ENCODE measurements around the gene SERTAD3.

SERTAD3 gene

DNA sequence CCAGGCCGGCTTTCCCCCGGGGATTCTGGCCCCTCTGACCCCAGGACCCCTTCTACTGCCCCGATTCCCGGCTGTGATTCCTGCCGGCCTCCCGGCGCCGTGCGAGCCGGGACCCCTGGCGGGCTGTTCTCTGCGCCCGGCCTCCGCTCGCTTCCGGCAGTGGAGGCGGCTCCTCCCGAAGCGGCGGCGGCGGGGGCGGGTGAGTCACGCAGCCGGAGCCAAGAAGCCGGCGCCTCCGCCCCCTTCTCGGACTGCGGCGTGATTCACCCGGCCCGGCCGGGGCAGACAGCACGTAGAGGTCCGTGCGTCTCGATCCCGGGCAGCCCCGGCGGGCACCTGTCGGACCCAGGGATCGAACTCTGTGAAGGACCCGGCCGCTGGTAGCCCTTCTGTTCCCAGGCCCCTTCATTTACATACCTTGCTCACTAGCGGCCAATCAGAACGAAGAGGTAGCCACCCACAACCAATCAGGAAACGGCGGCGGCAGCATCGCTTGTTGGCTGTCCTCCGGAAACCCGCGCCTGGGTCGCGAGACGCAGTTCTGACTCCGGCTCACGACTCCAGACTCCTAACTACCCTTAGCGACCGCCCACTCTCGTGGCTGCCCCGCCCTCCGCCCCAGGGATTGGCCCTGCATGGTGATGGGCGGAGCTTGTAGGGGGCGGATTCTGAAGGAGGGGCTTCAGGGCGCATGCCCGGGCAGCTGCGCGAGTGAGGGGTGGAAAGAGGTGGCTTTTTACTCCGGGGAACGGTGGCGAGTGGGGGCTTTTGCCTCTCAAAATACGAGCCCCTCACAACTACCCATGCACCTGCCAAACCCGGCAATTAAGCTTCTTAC lies 18.5 kb downstream of the SERTAD3 start, which contains the start of gene SERTAD1:
Gene SERTAD1 (minus strand): TSS at position 543 of the 838 bp plus-strand sequence. CDS start 2,446 bp downstream, outside the sequence.
- peak; percentile 100 for DNase-seq (ENCODE audit: low read depth in 2 of 2, low spot score in 1 of 2)

DNA sequence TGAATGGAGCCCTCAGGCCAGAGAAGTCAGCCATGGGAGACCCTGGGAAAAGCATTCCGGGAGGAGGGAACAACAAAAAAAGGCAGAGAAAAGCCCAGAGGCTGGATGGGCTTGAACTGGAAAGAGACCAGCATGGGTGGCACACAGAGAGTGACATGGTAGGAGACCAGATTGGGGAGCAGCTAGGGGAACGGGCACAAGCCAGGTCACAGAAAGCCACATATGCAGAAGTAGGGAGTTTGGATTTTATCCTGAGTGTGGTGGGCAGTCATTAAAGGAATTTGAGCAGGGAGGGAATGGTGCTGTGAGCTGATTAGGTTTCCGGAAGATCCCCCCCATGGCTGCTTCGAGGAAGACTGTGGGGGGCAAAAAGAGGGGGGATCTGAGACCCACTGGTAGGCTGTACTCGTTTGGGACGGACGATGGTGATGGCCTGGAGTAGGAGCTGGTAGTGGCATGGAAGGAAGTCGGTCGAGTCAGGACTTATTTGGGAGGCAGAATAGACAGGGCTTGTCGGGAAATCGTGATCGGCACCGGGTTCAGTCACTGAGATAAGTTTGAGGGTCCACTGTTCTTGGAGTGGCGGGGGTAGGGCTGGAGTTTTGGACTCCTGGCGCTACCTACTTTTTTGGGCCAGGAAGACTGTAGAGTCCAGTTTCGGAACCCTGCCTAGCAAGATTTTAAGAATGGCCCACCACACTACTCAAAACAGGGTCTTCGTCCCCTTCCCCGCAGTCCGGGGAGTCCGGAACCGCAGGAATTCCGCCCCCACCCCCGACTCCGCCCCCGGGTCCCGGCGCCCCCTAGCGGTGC lies 19.3 kb downstream of the SERTAD3 start:
- no peak for DNase-seq (ENCODE audit: low read depth in 2 of 2, low spot score in 1 of 2)

DNA sequence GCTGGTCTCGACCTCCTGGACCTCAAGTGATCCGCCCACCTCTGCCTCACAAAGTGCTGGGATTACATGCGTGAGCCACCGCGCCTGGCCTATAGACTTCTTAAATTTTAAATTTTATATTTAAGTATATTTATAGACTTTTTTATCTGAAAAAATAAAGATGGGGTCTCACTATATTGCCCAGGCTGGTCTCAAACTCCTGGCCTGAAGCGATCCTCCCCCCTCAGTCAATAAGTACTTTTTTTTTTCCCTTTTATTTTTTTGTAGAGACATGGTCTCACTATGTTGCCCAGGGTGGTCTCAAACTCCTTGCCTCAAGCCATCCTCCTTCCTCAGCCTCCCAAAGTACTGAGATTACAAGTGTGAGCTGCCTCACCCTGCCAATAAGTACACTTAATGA lies 20.2 kb downstream of the SERTAD3 start:
- DNase-seq (ENCODE audit: low read depth in 2 of 2, low spot score in 1 of 2): no peak

DNA sequence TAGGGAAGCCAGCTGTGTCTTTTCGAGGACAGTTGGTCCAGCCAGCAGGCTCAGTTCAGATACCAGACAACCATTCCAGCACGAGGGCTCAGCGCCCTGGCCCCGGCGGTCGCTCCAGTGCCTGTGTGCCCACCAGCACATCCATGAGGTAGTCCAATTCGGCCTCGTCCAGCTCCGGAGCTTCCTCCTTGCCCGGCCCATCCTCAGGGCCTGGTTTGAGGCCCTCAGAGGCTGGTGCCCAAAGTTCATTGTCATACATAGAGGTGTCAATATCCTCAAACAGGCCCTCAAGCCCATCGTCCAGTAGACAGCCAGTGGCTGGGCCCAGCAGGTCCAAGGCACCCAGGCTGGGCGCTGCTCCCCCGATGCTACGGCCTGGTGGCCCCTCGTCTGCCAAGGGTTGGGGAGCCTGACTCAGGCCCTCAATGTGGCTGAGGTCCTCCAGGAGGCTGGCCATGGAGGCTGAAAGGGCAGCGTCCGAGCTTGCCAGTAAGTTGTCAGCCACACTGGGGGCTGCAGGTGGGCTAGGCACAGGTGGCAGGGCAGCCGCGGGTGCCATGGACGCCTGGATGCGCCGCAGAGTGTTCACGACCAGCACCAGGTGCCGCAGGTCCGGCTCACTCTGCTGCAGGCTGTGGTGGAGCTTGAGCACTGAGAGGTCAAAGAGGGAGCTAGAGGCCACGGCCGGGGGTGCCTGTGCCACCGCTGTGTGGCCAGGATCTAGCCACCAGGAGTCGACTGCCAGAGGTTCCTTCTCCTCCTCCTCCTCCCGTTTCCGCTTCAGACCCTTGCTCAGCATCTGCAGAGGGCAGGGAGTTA lies 21.2 kb downstream of the SERTAD3 start:
- no peak for DNase-seq (ENCODE audit: low read depth in 2 of 2, low spot score in 1 of 2)

DNA sequence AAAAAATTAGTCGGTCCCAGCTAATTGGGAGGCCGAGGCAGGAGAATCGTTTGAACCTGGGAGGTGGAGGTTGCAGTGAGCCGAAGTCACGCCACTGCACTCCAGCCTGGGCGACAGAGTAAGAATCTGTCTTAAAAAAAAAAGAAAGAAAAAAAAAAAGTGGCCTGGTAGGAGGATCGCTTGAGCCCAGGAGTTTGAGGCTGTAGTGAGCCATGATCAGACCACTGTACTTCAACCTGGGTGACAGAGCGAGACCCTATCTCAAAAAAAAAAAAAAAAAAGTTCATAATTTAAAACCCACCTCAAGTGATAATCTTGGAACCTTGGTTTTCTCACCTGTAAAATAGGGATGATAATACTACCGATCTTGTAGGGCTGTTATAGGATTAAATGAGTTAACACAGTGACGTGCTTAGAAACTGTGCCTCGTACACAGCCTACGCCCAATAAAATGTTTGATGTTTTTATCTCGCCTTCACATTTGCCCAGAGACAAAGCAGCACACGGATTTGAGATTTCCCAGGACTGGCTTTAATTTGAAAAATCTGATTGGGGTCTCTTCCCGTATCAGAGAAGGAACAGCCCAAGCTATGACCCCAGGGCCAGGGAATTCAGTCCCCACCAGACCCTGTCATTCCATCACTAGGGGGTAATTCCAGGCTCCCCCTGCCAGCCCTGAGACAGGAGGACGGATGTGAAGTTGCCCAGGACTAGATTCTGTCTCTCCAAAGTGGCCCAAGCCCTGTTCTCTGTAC lies 22.0 kb downstream of the SERTAD3 start:
- no peak for DNase-seq (ENCODE audit: low read depth in 2 of 2, low spot score in 1 of 2)

DNA sequence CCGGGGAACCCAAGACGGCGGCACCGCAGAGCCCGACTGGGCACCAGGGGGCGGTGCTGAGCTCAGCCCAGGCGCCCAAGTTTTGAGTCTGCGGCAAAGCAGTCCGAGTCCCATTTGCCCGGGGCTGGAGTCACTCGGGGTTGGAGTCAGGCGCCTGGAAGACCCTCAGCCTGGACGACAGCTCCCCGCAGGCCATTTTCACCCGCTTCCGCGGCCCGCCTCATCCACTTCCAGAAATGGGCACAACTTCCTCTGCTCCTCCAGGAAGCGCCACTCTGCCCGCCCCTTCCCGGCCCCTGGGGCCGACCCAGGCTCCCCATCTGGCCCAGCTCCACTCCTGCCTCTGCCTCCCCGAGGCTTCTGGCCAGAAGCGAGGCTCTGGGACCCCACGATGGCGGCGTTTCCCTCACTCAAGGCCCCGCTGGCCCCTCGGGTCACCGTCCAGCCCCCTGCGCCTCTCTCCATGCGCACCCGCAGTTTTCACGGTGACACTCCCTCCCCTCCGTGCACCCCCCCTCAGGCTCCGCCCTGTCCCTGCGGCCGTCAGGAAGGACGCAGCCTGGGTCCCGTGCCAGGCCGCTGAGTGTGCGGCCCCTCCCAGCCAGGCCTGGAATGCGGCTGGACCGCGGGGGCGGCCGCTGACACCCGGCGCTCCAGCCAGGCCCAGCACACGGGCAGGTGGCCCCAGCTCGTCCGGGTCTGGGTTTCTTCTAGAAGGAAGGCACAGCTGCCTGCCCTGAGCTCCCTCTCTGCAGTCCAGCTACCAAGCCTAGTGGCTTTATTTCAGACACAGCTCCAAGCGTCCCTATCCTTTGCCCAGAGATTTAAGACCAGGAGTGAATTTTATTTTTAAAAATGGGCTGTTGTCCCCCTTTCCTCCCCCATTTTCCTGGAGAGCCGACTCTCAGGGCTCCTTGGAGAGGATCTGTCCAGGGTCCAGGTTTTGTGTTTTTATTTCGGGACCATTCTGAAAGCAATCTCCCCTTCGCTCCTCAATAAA lies 23.1 kb downstream of the SERTAD3 start:
- peak; percentile 30 to 40 for DNase-seq (ENCODE audit: low read depth in 2 of 2, low spot score in 1 of 2)

DNA sequence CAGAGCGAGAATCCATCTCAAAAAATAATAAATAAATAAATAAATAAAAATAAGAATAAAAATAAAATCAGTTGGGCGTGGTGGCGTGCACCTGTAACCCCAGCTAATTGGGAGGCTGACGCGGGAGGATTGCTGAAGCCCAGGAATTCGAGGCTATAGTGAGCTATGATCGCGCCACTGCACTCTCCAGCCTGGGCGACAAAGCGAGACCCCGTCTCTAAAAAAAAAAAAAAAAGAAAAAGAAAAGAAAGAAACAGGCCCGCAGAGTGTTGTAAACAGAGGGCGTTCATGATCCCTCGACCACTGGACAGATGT lies 23.7 kb downstream of the SERTAD3 start:
- DNase-seq (ENCODE audit: low read depth in 2 of 2, low spot score in 1 of 2): no peak

DNA sequence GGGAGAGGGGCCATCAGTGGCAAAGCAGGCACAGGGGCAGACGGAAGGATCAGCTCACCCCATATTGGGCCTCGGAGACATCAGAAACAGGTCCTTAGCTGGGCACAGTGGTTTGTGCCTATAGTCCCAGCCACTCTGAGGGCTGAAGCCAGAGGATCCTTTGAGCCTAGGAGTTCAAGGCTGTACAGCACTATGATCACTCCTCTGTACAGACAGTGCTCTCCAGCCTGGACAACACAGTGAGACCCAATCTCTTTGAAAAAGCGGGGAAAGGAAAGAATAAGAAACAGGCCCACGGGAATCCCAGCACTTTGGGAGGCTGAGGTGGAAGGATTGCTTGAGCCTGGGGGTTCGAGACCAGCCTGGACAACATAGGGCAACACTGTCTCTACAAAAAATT lies 24.4 kb downstream of the SERTAD3 start:
- no peak for DNase-seq (ENCODE audit: low read depth in 2 of 2, low spot score in 1 of 2)

DNA sequence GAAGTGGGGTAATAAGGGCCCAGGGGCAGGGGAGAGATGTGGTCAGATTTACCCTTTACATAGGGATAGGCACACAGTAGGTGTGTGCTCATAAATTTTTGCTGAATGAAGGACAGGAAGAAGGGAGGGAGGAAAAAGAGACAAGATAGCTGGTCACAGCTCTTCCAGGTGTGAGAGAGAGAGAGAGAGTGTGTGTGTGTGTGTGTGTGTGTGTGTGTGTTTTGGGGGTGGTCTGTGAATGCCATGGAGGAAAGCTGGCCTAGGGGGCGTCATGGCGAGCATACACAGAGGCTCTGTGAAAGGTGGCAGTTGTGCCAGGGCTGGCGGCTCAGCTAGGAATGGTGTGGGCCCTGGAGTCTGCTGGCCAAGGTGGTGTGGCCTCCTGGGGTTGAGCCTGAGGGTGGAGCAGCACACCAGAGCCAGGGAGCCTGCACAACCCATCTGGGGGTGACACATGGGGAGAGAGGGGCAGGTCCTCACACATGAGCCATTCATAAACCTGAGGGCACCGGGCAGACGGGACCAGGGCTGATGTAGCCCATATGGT lies 25.0 kb downstream of the SERTAD3 start:
- no peak for DNase-seq (ENCODE audit: low read depth in 2 of 2, low spot score in 1 of 2)

DNA sequence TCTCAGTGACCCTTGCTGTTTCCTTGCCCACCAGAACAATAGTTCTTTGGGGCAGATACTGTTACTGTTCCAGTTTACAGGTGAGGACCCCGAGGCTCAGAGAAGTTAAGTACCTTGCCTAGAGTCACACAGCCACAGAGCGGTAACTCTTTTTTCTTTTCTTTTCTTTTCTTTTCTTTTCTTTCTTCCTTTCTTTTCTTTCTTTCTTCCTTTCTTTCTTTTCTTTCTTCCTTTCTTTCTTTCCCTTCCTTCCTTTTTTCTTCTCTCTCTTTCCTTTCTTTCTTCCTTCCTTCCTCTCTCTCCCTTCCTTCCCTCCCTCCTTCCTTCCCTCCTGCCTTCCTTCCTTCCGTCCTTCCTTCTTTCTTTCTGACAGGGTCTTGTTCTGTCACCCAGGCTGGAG lies 26.1 kb downstream of the SERTAD3 start:
- no peak for DNase-seq (ENCODE audit: low read depth in 2 of 2, low spot score in 1 of 2)

DNA sequence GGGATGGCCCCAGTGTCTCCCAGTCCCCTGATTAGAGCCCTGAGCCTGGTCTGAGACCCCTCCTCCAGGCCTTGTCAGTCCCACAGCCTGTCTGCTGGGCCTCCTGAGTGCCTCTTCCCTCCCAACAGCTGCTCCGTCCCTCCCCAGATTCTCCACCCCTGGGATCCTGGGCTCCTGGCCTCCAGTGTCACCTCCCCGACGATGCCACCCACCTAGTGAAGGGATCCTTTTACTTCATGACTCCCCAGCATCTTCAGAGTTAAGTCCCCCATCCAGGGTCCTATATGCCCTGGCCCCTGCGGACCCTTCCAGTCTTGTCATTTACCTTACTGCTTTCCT lies 26.5 kb downstream of the SERTAD3 start:
- DNase-seq (ENCODE audit: low read depth in 2 of 2, low spot score in 1 of 2): no peak

DNA sequence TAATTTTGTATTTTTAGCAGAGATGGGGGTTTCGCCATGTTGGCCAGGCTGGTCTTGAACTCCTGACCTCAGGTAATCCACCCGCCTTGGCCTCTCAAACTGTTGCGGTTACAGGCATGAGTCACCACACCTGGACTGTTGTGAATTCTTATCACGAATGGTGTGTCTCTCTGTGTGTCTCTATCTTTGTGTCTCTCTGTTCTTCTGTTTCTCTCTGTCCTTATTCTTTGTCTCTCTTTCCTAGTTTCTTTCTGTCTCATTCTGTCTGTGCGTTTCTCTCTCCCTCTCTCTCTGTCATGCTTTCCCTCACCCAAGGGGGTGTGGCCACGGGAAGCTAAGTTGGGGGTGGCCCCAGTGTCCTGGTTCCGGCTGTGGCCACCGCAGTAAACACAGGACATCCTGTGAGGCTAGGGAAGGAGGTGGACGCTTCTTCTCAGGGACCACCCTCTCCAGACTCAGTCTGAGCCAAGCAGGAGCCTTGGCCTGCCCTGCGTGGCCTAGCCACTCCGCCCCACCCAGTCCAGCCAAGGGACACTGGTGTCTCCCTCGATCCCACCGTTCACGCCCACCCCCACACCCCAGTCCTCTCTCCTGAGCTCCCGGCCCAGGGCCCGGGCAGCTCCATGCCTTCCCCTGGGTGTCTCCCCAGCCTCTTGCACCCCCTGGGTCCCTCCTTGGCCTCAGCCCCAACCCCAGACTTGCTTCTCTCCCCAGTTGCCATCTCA lies 27.1 kb downstream of the SERTAD3 start:
- DNase-seq (ENCODE audit: low read depth in 2 of 2, low spot score in 1 of 2): no peak

DNA sequence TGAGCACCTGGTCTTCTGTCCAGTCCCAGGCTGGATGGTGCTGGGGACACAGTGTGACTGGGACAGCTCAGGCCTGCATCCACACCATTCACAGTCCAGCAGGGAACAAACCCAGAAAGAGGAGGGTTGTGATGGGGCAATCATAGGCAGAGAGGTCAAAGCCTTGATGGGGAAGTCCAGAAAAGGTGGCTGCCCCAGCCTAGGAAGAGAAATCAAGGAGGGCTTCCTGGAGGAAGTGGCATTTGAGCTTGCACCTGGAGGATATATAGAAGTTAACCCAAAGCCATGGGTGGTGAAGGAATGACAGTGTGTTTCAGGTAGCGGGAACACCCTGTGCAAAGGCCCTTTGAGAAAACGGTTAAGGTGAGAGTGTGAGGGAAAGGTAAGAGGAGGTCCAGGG lies 28.4 kb downstream of the SERTAD3 start:
- no peak for DNase-seq (ENCODE audit: low read depth in 2 of 2, low spot score in 1 of 2)

DNA sequence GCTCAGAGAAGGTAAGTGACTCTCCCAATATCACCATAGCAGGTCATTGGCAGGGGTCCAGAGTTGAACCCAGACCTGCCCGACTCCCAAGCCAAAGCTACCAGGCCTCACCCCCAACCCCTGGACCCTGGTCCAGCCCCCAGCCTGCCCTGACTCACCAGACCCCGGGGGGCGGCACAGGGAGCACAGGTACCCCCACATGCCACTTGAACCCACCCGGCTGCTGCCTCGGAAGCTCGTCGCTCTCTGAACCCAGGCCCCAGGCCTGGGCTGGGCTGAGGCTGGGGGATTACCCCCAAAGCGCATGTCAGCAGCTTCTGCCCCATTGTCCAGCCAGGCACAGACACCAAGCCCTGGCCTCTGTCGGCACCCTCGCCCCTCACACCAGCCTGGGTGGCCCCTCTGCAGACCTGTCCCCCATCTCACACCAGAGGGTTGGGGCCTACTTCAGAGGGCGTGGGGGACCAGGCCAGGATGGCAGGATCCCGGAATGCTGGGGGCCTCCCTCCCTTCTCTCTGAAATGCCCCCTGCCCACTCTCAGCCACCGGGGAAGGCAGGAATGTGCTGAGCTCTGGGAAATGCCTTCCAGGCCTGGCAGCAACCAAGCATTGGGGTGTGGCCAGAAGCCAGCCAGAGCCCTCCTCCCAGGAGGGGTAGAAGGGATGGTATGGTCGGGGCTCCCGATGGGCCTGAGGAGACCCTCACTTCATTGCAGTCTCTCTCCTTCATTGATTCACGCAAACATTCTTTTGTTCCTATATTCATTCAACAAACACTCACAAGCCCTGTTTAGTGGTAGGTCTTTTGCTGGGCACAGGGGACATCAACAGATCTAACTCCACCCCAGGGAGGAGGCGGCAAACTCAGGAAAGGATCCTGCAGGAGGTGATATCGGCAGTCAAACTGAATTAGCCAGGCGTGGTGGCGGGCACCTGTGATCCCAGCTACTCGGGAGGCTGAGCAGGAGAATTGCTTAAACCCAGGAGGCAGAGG lies 29.3 kb downstream of the SERTAD3 start:
- DNase-seq (ENCODE audit: low read depth in 2 of 2, low spot score in 1 of 2): no peak

DNA sequence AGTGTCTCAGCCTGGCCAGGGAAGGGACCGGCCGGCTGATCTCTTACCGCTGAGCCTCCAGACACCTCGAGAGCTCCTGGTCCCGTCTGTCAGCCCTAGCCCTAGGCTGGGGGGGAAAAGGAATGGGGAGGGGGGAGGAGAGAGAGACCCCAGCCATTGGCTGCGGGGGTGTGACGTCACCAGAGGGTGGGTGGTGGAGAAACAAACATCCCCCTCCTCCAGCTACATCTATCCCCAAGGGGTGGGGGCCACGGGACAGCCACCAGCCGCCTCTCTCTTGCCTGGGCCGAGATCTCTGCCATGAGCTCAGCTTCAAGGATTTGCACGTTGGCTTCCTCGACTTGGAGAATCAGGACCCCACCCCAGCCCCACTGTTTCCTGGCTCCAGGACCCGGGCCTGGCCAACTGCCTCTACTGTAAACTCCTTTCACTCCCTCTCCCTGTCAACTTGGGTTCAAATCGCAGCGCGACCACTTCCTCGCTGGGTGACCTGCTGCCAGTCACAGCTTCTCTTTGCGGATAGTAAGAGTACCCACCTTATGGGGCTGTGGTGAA lies 30.8 kb downstream of the SERTAD3 start, which contains the start of gene PRX:
Gene PRX (minus strand): TSS at position 88 of the 555 bp plus-strand sequence. CDS start 5,446 bp downstream, outside the sequence.
- no peak for DNase-seq (ENCODE audit: low read depth in 2 of 2, low spot score in 1 of 2)

DNA sequence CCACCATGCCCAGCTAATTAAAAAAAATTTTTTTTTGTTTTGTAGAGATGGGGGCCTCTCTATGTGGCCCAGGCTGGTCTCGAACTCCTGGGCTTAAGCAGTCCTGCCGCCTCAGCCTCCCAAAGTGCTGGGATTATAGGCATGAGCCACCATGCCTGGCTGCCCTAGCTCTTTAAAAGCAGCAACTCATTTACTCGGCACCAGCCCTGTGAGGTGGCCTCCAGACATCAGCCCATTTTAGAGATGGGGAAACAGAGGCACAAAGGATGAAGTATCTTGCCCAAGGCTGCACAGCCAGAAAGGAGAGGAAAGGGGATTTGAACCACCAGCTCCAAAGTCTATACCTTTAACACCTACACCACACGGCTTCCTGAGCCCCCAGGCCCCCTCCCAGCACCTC lies 31.3 kb downstream of the SERTAD3 start:
- DNase-seq (ENCODE audit: low read depth in 2 of 2, low spot score in 1 of 2): no peak

DNA sequence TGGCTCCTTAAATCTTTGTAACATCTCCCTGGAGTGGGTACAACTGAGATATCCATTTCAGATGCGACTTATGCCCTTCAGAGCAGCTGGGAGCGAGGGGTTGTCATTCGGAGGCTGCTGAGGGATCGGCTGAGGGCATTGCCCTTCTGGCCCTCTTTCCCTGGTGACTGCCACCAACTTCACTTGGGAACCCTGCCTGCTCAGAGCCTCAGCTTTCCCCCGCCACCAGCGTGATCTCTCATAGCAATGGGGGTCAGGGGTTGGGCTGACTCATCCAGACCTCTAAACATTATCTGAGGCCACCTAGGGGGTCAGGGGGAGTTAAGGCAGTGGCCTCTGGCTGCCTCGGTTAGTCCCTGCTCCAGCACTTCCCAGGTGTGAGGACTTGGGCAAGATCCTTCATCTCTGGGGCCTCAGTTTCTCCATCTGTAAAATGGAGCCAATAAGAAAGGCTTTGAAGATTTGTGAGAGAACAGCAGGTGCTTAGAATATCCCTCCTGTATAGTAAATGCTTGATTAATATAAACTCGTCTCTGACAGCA lies 32.1 kb downstream of the SERTAD3 start:
- no peak for DNase-seq (ENCODE audit: low read depth in 2 of 2, low spot score in 1 of 2)
